CD4-positive, alpha-beta T cell treated with Interleukin-6 at 100 ng/mL for 8 hours (primary cell): Measurements from ENCODE around the gene NAXD.
"Not testable (repeated sequence)": the region's sequence is repeated elsewhere in the genome, so short reads cannot be mapped to it uniquely, and the experiment has no call there.

Source experiments
- DNase-seq: peaks from one replicate; pipeline ENCODE4 v3.0.0-alpha.2; 2020; ENCODE audit warnings: mixed read lengths, low spot score

Gene NAXD

DNA sequence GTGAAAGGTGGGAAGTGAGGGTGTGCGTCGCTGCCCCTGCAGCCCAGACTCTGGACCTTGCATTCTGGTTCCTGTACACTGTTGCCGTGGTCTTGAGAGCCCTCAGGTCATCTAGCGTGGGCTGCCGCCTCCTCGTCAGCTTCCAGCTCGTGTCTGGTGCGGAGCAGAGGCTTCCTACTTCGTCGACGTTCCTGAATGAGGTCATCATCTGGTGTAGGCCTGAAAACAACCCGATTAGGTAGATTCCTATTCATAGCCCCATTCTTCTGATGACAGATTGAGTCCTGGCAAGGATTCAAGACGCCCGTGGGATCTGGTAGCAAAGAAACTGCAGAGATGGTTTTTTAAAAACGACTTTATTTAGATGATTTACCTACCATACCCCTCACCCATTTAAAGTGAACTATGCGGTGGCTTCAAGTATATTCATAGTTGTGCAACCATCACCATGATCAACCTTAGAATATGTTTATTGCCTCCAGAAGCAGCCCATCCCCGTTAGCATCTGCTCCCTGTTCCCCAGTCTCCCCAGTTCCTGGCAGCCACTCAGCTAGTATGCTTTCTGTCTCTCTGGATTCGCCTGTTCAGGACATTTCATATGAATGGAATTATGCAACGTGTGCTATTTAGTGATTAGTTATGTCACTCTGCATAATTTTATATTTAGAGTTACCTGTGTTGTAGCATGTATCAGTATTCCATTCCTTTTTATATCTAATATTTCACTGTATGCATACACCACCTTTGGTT, 13.8 kb downstream of the NAXD start:
- no peak for DNase-seq

DNA sequence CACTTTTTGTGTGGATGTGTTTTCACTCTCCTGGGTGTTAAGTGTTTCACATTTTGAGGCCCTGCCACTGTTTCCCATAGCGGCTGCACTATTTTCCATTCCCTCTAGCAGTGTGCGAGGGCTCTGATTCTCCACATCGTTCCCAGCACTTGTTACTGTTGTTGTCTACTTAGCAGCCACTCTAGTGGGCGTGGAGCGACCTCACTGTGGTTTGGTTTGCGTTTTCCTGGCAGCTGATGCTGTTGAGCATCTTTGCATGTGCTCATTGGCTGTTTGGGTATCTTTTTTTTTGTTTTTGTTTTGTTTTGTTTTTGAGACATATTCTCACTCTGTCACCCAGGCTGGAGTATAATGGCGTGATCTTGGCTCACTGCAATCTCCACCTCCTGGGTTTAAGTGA, 14.4 kb downstream of the NAXD start:
- DNase-seq: no peak

DNA sequence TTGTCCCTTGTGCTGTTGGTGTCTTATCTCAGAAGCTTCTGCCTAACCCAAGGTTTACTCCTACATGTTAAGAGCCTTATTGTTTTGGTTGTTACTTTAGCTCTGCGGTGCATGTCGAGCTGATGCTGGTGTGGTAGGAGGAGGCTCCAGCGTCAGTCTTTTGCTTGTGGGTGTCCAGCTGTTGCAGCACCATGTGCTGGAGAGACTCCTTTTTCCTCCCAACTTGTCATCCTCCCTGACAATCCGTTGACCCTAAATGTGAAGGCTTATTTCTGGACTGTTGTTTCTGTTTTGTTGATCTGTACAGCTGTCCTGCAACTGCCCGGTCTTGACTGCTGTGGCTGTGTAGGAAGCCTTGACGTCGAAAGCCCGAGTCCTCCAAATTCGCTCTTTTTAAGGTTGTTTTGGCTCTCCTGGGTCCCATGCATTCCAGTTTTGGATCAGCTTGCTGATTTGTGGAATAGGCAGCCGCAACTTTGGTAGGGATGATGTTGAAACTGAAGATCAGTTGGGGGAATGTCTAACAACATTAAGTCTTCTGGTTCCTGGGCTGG, 15.3 kb downstream of the NAXD start:
- no peak for DNase-seq

DNA sequence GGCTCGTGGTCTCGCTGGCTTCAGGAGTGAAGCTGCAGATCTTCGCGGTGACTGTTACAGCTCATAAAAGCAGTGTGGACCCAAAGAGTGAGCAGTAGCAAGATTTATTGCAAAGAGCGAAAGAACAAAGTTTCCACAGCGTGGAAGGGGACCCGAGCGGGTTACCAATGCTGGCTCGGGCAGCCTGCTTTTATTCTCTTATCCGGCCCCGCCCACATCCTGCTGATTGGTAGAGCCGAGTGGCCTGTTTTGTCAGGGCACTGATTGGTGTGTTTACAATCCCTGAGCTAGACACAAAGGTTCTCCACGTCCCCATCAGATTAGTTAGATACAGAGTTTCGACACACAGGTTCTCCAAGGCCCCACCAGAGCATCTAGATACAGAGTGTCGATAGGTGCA, 16.9 kb downstream of the NAXD start:
- DNase-seq: not testable (repeated sequence)

DNA sequence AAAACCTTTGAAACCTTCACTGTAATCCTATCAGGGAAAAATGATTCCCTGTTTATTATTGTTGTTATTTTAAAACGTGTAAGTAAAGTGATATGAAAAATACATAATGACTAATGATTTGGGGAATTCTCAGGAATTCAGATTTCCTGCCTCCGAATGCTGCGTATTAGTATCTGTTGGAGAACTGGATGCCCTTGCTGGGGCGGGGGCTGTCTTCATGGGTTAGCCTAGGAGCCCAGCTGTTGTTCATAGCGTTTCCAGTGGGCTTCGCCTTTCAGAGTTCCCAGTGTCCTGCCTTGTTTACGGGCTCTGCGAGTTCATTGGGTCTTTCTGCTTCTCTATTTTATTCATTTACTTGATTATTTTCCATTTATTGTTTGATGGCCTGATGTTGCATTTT, 18.4 kb downstream of the NAXD start:
- no peak for DNase-seq

DNA sequence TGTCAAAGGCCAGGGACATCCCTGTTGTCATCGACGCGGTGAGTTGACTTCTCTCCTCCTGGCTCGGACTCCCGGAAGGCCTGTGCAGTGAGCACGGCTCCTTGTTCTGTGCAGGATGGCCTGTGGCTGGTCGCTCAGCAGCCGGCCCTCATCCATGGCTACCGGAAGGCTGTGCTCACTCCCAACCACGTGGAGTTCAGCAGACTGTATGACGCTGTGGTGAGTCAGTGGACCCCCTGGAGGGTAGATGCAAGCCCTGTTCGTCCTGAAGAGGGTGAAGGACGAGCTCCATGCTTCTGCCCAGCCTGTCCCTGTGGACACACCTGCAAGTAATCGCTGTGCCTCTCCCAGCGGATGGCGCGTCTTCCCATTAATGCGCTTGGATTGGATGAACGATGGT, 19.2 kb downstream of the NAXD start:
- DNase-seq: no peak

DNA sequence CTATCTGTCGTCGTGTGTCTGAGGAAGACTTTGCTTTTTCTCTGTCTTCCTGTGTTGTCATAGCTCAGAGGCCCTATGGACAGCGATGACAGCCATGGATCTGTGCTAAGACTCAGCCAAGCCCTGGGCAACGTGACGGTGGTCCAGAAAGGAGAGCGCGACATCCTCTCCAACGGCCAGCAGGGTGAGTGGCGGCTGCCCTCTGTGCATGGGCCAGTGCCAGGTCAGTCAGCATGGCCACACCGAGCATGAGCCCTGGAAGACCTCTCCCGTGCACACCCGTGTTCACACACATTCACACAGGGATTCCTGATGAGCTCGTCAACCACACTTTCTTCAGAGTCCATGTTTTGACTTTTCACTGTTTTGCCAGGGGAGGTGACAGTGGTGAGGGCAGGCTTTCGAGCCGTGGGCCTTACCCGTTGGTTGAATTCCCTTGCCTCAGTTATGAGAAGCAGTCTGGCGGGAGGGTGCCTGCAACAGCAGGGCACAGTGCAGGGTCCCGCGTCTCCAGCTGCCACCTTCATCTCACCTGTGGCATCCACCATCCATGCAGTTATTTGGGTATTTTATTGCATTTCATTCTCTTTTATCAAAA, 20.2 kb downstream of the NAXD start:
- DNase-seq: no peak

DNA sequence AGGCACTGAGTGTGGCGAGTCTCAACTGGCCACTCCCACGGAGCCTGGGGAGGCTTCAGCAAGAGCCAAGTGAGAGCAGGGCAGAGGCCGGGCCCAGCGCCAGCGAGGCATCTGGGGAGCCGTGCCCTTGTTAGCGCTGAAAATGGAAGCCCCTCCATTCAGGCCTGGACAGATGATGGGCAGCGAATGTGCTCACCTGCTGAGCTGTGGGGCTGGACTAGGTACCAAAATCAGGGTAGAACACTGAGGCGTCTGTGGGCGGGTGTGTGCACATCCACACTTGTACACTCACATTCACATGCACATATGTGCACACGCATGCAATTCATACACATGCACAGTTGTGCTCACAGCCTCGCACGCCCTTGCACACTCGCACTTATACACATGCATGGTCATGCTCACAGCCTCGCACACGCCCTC, 20.7 kb downstream of the NAXD start:
- no peak for DNase-seq

DNA sequence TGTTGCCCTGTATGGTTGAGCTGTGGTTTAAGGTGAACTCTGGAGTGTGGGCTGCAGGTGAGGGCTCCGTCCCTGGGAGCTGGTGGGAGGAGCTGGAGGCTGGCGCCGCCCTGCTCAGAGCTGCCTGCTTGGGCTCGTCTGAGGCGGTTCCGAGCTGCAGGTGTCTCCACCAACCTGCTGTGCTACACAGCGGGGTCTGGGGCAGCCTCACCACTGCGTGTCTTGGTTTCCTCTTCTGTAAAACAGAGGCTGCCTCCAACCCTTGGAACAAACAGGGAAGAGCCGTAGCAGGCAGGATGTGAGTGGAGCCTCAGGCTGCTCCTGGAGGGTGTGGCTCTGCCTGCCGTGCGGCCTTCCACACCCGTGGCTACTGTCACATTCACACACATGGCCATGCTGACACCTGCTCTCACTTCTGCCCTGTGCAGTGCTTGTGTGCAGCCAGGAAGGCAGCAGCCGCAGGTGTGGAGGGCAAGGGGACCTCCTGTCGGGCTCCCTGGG, 21.4 kb downstream of the NAXD start:
- DNase-seq: no peak

DNA sequence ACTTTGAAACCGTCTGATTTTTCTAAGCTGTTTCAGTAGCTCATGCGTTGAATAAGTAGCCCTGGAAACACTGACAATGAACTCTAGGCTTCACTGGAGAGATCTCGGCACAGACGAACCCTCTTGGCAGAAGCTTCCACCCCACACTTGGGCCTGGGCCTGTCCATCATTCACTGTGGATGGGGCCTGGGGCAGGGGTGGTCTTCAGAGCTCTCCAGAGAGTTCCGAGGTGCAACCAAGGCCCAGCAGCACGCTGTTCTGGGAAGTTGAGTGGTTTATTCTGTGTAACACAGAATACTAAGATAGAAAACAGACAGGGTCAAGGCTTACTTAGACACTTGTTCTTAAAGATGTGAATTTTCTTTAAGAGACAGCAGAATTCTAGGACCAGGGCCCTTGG, 21.9 kb downstream of the NAXD start:
- no peak for DNase-seq

DNA sequence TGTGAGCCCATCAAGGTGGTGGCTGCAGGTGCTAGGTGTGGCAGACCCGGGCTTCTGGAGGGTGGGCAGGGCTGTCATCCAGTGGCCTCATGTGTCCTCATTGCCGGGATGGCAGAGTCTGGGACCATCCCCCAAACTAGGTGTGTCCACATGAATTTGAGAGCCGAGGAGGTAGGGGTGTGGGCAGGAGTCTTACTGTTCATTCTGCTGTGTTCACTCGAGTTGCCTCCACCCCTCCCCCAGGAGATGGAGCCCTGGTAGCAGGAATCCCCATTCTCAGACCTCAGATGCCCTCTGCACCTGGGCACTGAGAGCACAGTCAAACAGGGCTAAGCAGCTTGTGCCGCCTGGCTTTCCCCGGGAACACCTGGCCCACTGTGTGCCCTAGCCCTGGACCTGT, 22.4 kb downstream of the NAXD start:
- DNase-seq: no peak

DNA sequence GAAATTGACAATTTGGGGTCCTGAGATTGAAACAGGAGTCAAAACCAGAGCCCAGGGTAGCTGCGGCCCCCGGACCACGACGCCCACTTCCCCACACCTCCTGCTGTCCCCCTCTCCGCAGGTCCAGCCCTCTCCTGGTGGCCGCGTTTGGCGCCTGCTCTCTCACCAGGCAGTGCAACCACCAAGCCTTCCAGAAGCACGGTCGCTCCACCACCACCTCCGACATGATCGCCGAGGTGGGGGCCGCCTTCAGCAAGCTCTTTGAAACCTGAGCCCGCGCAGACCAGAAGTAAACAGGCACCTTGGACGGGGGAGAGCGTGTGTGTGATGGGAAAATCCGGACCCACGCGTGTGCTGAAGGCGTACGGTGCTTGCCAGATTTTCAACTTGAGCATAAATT, 22.9 kb downstream of the NAXD start:
- DNase-seq: no peak

DNA sequence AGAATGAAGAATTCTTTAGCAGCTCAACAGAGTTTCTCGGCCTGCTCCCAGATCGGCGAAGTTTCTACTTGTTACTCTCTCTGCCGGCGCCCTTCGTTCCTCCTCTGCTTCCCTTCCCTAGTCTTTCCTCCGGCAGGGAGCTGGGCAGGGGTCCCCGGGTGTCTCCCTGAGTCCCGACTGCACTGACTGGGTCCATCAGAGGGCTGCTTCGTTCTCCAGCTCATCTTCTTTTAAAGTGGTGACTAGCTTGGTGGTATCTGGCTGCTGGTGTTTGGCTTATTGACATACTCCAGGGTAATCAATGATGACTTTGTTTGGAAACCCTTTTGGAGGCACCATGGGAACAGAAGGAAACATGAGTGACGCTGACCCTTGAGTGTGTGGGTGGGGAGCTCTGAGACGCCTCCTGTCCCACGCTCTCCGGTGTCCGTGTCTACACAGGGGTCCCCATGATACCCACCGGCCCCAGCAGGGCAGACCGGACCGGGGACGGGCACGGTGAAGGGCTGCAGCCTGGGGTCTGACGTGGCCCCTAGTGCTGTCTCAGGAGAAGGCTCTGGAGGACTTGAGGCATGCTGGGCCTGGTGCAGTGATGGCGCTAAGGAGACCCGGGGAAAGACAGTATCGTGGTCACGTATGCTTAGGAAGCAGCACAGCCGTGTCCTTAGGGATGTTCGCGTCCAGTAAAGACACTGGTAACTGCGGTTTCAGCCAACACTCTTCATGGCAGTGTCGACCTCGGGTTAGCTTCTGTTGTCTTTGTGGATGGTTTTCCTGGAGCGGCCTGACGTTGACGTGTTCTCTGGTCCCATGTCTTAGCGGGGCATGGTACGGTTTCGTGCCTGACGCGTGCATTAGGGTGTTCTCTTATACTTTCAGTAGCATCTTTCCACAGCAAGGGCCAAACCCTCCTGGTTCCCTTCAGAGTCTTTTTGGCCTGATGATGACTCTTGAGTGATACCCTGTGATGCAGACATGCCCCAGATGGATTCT, 23.8 kb downstream of the NAXD start:
- no peak for DNase-seq

DNA sequence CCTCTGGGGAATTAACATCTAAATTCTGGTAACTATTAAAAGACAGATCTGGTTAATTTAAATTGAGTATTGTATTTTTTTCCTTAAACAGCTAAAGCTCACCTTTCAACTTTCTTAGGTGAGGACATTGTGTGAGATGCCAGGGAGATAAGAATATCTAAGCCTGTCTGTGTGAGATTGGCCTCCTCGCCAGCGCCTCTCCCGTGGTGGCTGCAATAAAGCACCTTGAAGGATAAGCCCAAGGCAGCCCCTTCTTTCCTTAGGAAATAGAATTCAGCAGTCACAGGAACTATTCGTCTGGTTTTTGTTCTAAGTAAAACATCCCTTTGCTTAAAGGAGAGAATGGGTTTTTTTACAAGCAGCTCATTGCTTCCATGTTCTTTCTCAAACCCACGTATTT, 24.6 kb downstream of the NAXD start:
- DNase-seq: no peak

DNA sequence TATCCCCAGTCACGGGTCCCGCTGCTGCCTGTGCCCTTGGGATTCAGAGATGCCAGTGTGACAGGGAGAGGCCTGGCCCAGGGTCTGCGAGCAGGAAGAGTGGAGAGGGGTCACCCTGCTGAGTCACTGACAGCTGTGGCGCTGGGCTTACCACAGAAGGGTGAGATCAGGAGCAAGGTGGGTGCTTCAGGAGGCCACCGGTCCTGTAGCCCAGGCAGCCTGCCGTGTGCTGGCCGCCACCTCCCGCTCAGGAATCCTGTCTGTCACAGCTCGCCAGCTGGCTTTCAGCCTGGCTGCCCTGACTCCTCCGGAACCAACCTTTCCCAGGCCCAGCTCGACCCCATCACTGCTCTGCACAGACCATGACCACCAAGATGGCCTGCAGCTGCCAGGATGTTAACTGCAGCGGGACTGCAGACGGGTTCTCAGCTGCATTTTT, 25.3 kb downstream of the NAXD start:
- no peak for DNase-seq

DNA sequence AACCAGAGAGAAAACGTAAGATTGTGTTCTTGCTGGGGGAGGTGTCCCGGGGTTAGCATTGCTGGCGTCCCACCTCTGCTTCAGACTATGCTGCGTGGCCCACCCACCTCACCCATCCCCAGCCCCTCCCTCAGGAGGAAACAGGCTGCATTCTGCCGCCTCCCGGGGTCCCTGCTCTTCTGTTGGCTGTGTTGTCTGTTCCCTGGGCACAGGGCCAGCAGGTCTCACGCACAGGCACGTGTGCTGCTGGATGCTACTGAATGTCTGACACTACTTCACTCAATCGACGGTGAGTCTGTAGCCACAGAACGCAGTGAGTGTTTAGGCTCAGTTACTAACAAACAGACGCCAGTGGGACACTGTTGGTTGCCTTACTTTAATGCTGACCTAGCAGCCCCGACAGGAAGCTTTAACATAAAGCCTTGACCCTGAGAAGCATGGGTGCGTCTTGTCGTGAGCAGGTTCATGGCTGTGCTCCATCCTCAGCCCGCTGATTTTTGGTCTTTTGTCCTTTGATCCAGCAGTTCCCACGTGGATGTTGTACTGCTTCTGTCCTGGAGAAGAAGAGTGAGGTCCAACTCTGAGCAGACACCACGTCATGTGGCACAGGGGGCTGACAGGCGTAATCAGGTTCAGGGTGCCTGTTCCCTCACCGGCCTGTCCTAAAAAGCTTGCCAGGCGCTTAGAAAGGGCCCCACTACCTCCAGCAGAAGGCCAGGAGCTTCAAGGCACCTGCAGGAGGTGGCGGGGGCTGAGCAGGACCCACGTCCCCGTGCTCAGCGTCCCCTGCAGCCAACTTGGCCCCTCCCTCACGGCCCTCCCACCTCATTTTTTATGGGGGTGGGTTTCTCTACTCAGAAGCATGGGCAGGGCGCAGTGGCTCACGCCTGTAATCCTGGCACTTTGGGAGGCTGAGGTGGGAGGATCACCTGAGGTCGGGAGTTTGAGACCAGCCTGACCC, 26.0 kb downstream of the NAXD start:
- no peak for DNase-seq

DNA sequence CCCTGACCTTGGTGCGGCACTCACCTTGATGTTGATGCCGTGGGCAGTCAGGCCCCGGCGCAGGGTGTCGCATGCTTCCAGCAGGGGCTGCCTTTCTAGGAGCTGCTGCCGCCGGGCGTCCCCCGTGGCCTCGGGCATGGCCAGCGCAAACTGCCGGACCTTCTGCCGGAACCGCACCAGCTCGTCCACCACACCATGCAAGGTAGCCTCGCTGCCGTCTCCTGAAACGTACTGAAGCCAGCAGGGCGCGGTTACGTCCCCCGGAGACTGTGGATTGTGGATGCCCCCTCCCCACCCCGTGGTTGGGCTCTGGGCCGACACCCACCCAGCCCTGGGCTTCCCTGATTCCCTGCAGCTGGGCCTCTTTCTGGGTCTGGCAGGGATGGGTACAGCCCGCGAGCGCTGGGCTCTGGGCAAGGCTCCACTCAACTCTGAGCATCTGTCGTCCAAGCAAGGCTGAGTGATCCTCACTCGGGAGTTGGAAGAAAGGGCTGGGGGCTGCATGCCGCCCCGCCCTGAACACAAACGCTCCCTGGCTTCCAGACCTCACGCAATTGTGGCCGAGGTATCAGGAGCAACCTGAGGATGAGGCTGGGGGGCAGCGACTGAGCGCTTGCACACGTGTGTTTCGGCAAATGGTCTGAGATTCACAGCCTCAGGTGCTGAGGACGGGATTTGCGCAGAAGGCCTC, 27.1 kb downstream of the NAXD start:
- no peak for DNase-seq

DNA sequence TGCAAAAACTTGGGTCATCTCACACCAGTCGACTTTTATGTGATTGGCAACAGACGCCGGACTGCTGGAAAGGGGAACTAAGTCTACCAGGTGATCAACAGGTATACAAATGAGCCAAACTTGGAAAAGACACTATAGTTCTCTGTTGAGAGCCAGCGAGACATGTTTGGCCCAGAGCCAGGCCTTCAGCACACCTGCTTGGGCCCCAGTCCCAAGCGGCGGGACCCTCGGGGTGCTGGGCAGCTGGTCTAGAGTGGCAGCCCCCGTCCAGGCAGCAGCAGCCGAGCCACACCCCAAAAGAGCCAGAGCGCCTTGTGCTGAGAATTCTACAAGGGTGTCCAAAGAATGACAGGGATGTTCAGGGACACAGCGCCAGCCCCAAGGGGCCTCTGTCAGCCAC, 28.0 kb downstream of the NAXD start:
- no peak for DNase-seq

DNA sequence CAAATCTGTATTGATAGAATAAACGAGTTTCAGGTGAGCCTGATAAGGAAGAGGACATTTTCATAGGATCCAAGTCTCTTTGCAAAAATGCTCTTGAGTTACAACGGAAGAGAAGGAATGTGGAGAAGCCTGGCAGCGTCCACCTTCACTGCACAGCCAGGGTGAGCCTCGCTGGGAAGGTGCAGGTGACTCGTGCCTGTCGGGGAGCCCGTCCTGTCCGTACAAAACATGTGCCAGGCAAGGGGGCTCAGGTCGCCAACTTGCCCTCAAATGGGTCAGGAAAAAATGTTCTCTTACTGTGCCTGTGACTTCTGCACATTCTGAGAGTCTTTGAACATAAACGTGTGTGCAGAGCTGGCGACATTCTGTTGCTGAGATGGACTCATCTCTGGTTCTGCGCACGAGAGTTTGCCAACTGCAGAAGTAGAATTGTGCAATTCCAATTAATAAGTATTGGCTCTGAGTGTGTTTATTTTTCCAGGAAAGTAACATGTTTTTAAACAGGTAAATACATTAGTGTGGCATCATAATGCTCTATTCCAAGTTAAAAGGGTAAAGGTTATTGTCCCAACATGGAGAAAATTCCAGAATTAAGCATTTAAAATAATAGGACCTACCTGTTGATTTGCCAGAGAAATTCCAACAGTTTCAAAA, 28.6 kb downstream of the NAXD start:
- no peak for DNase-seq
